Eye (tissue), 1 donor: ENCODE results near the gene TIMM10.
A peak's percentile ranks its signal among the peaks of the same experiment; 100 is the strongest.

Experiments
- DNase-seq: peaks from one replicate; pipeline ENCODE4 v3.0.0-alpha.2; 2015

TIMM10 gene

DNA sequence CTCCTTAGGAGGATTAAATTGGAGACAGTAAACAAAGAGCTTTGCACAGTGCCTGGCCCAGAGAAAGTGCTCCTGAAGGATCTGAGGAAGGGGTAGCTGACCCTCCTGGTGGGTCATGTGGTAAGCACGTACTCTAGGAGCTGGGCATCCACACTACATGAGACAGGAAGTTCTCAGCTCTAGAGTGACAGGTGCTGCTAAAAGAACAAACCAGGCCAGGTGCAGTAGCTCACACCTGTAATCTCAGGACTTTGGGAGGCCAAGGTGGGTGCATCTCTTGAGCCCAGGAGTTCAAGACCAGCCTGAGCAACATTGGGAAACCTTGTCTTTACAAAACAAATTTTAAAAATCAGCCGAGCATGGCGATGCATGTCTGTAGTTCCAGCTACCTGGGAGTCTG lies 28.2 kb downstream of the TIMM10 start:
- no peak for DNase-seq

DNA sequence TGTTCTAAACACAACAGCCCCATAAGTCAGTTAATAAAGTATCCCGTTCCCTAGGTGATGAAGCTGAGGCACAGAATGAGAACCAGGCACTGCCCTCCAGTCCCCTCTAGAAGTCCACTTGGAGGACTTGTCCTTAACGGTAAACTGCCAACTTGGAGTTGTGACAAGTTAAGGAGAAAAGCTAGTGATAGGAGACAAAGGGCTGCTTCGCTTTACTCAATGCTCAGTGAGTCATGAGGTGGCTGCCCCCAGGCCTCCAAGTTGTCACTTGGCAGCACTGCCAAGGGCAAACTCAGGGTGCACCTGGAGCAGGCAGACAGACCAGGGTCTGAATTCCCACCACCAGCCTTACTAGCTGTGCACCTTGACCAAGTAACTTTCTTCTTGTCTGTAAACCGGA lies 28.6 kb downstream of the TIMM10 start:
- no peak for DNase-seq

DNA sequence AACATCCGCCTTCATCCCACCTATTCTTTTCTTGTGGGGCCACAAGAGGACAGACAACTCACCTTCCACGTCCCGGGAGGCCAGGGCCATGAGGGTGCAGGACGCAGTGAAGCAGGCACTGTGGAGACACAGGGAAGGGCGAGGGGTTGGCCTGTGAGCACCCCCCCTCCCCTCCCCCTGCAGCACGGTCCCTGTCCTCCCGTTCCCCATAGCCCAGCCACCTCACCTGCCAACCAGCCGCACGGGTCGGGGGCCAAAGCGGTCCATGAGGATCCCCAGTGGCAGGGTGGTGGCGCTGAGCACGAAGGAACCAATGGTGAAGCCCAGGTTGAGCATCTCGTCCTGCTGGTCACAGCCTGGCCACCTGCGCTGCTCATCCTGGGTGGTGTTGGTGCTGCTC lies 29.6 kb downstream of the TIMM10 start:
- DNase-seq: no peak

DNA sequence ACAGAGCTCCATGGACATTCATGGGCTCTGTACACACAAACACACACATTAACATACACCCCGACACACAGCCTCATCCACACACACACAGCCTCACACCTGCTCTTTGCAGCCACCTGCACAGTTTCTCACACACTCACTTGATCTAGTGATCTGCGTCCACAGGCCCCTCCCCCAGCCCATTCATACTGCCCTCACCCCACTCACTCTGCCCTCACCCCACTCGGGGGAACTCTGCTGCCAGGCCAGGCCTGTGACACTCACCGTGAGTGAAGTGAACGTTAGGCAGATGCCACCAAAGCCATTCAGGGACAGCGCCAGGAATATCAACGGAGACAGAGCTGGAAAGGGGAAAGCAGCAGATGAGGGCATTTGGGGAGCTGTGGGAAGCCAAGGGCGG lies 30.0 kb downstream of the TIMM10 start:
- DNase-seq: no peak

DNA sequence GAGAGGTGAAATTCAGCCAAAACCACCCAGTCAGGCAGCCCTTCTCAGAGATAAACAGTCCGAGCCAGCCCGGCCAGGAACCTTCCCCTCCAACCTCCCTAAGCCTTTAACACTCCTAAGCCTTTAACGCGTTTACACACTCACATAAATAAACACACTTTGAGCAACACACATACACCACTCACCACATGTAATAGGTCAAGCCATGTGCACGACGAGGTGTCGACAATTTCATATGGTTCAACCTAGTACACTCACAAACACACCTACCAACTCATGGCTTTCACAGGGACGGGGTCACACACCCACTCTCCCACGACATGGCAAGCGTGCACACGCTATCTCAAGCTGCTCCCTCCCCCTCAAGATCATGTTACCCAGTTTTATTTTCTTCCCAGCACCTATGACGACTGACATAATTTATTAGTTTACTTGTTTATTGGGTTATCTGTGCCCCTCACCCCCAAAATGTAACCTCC lies 30.5 kb downstream of the TIMM10 start:
- no peak for DNase-seq

DNA sequence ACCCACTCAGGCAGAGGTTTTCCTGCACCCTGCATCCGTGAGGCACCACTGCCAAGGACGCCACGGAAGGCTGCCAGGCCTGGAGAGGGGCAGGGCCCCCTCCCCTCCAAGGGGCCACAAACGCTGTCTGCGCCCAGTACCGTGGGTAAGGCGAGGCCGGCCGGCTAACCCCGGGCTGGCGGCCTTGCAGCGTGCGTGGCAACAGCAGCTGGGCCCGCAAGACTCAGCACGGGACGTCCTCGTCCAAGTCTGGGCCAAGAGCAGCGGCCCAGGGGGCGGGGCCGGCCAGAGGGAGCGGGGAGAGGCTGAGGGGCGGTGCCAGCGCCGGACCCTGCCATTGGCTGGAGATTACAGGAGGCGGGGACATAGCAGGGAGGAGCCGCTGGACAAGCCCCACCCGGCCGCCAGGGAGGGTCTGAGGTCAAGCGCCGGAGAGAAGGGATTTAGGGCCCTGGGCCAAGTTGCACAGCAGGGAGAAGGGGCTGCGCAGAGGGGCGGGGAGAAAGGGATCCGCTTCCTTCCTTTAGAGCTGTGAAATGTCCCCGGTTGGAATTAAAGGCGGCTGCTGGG lies 31.1 kb downstream of the TIMM10 start:
- DNase-seq: peak; percentile 95

DNA sequence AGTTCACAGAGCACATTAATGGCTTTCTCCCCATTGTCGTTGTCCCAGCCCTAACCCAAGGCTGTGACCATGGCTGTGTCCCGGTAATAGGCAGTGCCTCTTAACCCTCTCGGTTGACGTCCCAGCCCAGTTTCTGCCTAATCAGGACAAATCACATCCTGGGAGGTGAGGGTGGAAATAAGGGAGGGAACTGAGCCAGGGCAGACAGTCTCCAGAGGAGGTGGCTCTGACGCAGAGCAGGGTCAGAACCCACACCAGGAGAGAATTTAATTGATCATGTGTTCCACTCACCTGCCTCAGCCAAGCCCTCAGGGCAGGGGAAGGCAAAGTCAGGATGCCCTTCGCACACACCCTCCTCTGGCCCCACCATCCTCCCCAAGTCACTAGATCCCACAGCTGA lies 32.0 kb downstream of the TIMM10 start:
- DNase-seq: no peak

DNA sequence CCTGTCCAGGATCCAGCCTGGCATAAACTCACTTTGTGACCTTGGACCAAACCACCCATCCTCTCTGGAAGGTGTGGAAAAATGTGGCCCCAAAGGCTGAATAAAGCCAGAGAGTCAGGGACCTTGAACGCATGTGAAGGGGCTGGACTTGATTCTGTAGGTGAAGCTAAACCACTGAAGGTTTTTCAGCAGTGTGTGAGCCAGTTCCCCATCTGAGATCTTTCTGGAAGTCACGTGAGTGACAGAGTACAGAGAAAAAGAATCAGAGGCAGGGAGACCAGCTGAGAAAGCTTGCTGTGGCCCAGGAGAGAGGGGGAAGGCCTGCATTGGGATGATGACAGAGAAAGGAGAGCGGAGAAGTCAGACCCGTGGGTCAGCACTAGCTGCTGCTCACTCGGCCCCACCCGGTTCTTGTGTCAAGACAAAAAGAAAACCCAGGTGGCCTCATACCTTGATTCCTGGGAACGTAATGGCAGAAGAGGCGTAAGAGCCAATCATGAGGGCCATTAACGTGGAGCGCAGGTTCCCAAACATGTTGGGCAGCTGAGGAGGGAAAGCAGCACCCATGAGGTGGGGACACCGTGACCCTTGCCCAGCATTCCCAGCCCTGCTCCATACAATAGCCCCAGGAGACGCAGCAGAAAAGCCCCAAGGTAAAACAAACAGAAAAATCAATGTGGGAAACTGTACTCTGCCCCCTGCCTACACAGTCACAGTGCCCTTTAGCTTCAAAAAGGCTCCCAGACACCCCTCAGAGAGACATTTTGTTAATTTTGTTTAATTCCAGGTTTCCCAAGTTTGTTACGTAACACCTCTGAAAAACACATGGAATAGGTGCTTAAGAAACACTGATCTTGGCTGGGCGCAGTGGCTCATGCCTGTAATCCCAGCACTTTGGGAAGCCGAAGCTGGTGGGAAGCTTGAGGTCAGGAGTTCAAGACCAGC lies 33.0 kb downstream of the TIMM10 start:
- DNase-seq: no peak

DNA sequence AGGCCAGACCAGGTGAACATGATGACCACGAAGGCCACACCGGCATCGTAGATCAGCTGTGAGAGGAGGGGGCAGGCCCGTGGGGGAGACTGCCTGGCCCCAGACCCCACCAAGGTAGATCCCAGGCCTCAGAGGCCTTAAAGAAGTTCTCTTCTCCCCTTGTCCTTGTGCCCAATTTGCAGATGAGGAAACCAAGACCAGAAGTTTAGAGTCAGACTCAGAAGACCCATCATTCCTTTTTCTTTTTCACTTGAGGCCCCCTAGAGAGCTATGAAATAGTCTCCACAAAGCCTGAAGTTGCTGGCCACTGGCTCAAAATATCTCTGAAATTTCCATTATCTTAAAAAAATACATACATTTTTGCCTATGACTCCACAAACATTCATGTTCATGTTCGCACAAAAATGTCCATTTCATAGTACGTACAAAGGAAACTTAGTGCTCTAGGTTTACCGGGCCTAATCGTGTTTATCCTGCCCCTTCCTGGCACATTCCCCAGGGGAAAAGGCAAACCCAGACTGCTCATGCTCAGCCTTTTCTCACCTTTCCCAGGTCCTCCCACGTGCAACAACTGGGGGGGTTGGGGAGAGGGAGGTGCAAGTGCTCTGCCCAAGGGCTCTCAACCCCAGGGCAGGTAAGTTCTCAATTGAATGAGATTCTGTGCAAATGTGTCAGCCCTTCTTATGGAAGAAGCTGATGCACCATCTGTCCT lies 34.3 kb downstream of the TIMM10 start:
- no peak for DNase-seq

DNA sequence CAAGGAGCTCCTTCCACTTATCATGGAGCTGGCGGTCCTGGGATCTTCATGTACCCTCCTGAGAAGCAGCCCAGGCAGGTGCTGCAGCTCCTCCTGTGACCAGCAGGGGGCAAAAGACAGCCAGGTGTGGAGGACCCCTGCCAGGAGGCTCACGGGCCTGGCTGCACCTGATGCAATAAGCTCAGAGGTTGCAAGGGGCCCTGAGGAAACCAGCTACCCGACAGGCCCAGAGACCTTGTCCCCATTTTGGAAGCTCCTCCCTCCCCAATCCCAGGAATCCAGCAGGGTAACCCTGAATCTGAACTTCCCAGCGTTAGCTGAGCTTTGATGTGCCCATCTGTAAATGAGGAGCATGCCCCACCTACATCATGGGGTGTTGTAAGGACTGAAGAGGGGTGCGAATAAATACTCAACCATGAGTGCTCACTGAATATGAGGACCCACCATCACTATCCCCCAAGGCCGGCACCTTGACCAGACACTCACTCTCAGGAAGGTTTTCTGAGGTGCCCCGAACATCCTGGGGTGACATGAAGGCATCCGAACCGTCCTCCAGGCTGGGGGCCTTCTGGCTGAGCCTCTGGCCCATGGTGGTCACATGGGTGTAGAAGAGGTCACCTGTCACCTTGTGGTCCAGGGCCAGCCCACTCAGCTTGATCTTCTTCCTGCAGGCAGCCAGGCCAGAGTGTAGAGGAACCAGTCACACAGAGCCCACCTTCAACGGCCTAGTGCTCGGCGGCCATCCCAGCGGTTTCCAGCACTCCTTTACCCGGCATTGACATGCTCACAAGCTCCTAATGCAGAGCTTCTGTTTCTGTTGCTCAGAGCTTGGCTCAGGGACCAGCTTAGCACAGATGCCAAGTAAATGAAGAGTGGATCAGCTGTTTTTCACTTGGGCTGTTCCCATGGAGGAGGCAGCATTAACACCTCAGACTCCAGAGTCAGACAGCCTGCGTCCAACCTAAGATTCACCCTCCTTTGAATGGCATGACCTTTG lies 36.7 kb downstream of the TIMM10 start:
- DNase-seq: no peak

DNA sequence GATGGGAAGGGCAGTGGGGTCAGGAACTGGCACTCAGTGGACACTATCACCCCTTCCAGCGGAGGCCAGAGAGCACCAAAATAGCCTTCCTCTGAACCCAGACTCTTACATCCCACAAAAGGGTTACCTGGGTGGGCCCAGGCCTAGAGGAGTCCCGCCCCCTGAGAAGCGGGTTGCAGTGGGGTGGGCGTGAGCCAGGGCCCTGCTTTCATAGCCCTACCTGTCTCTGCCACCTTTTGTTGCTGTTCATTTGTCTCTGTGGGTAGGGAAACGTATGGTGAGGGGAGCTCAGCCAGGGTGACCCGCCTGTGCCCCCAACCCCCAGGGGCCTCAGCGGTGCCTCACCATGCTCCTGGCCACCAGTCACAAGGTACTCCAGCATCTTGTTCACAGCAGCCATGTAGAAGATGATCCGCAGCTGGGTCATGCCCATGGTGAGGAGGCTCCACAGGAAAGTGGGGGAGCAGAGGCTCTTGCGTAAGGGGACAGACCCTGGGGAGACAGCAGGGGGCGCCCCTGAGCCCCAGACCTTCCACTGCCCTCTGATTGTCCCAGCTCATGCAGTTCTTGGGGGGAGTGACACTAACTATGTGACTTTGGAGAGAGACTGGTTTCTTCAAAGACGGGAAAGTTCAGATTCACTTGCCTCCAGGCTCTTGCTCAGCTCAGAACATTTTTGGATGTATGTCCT lies 39.0 kb downstream of the TIMM10 start:
- no peak for DNase-seq

DNA sequence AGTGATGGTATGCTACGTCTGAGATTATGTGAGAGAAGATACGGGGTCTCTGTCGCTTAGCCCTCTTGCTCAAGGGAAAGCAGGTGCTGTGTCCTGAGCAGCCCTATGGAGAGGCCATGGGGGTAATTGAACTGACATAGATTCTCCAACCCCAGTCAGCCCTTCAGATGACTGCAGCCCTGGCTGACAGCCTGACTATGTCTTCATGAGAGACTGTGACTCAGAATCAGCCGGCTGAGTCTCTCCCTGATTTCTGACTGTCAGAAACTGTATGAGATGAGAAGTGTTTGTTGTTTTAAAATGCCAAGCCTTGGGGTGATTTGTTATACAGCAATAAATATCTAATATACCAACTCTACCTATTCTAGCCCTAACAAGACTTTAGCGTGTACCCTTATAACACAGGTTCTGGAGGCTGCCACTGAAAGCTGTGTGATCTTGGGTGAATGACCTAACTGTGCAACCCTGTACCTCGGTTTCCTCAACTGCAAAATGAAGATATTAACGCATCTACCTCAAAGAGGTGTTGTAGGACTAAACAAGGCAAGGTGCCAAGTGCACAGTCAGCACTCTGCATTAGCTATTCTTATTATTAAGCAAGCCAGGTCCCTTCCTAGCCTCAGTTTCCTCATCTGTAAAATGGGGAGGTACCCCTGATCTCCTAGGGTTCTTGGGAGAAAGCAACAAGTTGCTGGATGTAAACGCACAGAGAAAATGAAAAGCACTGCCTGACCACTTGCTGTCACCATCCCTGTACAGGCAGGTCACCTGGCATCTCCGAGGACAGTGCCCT lies 39.9 kb downstream of the TIMM10 start:
- no peak for DNase-seq

DNA sequence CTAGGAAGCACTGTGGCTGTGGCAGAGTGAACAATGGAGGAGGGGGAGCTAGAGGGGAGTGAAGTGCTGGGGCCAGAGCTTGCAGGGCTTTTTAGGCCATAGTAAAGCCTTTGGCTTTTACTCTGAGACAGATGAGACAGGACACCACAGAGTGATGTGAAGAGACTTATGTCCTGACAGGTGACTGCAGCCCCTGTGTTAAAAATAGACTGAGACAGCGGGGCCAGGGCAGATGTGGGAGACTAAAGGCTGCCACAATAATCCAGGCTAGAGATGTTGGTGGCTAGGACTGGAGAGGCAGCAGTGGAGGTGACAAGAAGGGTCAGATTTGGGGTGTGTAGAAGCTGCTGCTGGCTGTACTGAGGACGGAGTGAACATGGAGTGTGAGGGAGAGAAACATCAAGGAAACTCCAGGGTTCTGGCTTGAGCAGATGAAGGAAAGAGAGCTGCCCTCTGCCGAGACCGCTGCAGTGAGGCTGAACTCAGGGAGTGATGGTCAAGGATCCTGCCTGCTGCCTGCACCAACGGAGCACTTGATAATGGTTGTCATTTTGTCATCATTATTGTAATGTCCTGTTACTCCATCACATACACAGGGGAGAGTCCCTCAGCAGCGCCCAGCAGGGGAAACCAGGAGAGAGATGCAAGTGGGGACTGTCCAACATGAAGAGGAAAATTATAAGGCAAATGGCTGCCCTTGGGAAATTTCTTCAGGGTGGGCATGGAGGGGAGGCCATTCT lies 42.5 kb downstream of the TIMM10 start:
- no peak for DNase-seq

DNA sequence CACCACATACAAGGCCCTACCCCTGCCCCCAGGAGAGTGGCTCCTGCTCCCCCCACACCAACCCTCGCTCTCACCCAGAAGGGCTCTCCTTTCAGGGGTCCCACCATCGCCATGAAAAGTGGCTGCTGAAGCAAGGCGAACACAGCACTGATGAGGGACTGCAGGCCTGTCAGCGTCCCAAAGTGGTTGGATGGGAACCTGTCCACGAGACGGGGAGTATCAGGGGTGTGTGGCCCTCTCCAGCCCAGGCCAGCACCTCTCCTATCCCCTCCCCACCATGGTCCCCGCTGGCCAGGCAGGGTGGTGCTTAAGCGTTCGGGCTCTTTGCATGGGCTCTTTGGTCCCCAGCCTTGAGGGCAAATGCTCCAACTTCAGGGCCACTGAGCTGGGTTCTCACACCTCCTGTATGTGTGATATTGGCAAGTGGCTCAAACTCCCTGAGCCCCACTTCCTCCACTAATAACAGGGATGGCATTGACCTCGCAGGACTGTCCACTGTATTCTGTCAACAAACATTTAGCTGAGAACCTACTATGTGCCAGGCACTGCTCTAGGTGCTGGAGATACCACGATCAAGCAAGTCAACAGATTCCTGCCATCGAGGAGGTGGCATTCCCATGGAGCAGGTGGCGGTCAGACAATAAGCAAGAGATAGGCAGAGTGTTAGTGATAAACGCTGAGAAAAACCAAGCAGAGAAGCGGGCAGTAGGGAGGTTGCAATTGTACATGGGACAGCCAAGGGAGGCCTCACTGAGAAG lies 43.4 kb downstream of the TIMM10 start:
- DNase-seq: no peak

DNA sequence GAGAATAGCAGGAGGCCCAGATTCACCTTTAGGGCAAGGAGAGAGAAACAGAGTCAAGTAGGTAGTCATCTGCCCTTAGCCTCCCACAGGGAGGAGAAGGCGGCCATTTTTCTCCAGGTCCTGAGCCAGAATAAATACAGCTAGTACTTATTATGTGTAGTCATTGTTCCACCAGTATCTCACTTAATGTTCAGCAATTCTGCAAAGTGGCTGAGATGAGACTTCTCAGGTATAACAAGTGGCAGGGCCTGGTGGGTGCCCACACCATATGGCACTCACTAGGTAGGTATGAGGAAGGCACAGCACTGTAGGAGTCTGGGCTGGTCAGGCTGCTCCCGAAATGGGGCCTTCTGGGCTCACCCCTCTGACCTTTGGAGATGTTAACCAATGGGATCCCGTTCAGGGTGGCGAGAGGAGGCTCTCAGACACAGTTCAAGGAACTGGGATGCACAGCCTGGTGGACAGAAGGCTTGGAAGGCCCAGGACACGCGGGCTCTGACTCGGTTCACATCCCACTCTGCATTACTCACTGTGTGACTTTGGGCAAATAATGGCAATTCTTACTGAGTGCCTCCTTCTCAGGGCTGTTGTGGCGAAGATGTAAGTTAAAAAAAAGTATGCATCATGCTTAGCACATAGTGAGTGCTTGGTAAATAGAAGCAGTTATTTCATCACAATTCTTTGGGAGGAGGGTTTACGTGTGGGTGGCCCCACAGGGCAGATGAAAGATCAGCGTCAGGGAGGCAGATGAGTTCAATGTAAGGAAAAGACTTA lies 45.1 kb downstream of the TIMM10 start:
- no peak for DNase-seq

DNA sequence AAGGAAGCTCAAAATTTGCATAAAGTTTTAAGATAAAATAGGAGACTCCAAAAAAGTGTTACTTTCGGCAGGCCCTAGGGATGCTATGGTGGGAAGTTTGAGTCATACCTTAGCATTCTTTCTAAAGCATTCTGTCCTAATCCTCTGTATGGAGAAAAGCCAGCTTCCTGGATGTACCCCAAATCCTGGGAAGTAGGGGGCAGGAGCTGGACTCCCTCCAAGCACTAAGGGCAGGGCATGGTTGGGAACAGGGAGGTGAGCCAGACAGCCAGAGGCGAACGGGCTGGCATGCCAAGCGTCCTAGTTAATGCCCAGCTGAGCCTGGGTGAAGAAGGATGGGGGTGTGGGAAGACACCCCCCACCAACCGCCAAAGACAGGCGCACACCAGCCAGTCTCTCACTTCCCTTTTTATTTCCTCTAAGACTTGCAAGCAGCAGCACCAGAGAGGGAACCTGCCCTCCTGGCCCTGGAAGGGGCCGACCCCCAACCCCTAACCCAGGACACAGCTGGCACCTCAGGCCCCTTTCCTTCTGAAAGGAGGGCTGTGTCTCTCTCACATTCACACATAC lies 46.3 kb downstream of the TIMM10 start:
- no peak for DNase-seq

DNA sequence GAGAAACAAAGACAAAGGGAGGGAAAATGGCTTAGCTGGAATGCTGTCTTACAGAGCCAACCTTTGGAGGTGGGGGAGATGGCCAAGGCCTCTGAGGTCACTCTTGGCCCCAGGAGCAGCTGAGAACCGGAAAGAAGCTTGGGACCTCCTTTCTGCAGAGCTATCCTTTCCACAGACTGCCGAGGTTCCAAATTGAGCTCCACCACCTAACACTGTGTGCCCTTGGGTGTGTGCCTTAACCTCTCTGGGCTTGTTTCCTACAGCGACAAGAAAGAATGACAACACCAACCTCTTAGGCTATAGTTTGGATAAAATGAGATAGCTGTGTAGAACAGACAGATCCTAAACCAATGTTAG lies 47.0 kb downstream of the TIMM10 start:
- DNase-seq: no peak
